Vagina (tissue), 2 donors: Measurements from ENCODE around the gene MYO10.

Experiments
- POLR2A ChIP-seq, 2 donors: fragments of 450-650 bp; IDR thresholded peaks; one replicate each; pipeline ENCODE4 v1.6.1; 2017; ENCODE audit warnings: antibody characterized with exemption in 2 of 2, mild to moderate bottlenecking in 2 of 2, moderate library complexity in 2 of 2
- POLR2AphosphoS5 ChIP-seq, 2 donors: sonication (generic); formaldehyde crosslinking; IDR thresholded peaks; one replicate each; pipeline ENCODE4 v1.9.0; 2017; ENCODE audit warnings: antibody characterized with exemption in 2 of 2, mild to moderate bottlenecking in 2 of 2, low read depth in 1 of 2; ENCODE audit not compliant: insufficient read depth in 1 of 2
- TF ChIP-seq, protein P1 (sequence below), 3 experiments: fragments of 450-650 bp in 2 of 3; fragments of 200-600 bp in 1 of 3; sonication (generic) in 1 of 3; IDR thresholded peaks; one replicate each; pipeline ENCODE4 v1.5.1; 2017 to 2019; ENCODE audit warnings: antibody characterized with exemption in 3 of 3, mild to moderate bottlenecking in 2 of 3, moderate library complexity in 2 of 3

GRCh38 chr5:16953729-16954128 is 17.6 kb upstream of the MYO10 start:
- TF ChIP-seq, protein P1, sequence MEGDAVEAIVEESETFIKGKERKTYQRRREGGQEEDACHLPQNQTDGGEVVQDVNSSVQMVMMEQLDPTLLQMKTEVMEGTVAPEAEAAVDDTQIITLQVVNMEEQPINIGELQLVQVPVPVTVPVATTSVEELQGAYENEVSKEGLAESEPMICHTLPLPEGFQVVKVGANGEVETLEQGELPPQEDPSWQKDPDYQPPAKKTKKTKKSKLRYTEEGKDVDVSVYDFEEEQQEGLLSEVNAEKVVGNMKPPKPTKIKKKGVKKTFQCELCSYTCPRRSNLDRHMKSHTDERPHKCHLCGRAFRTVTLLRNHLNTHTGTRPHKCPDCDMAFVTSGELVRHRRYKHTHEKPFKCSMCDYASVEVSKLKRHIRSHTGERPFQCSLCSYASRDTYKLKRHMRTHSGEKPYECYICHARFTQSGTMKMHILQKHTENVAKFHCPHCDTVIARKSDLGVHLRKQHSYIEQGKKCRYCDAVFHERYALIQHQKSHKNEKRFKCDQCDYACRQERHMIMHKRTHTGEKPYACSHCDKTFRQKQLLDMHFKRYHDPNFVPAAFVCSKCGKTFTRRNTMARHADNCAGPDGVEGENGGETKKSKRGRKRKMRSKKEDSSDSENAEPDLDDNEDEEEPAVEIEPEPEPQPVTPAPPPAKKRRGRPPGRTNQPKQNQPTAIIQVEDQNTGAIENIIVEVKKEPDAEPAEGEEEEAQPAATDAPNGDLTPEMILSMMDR (IDR thresholded peaks at IDR 0.05), result no peak
- TF ChIP-seq POLR2A (IDR thresholded peaks at IDR 0.05), result no peak
- TF ChIP-seq POLR2AphosphoS5 (IDR thresholded peaks at IDR 0.05; ENCODE audit: insufficient read depth in 1 of 2, low read depth in 1 of 2), result no peak
